ENCODE measurements around the gene PPP6R1.

GRCh38 chr19:55196803-55197202 is 62.0 kb downstream of the PPP6R1 start:
- no peak for TF ChIP-seq EZH2 (IDR thresholded peaks at IDR 0.05)
- TF ChIP-seq POLR2AphosphoS5 (IDR thresholded peaks at IDR 0.05; ENCODE audit: borderline replicate concordance, low read depth, low read length) = no peak
- no peak for TF ChIP-seq FOXP2 (optimal IDR thresholded peaks at IDR 0.05; ENCODE audit: control extremely low read depth, extremely low read length, insufficient read depth)
